Stimulated activated CD4-positive, alpha-beta T cell treated with anti-CD3 and anti-CD28 coated beads, Interleukin-4, amount 100 ng/mL, for 1 hour (primary cell): ENCODE results near the gene DHCR7.

Experiments used
- DNase-seq: peaks from one replicate; pipeline ENCODE4 v3.0.0-alpha.2; 2020

Gene DHCR7

DNA sequence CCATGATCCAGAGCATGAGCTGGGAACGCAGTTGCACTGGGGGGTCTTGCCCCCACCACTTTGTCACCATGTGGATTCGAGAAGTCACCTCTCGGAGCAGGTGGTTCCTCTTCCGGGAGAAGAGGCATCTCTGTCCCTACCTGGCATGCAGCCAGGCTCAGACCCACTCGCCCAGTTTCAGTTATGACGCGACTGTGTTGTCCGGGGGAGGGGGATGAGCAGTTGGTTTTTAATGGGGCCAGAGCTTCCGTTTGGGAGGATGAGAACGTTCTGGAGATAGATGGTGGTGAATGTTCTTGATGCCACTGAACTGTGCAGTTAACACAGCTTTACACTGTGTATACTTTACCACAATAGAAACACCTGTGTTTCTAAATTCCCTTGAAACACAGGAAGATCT is 41.5 kb downstream of the DHCR7 start:
- no peak for DNase-seq

DNA sequence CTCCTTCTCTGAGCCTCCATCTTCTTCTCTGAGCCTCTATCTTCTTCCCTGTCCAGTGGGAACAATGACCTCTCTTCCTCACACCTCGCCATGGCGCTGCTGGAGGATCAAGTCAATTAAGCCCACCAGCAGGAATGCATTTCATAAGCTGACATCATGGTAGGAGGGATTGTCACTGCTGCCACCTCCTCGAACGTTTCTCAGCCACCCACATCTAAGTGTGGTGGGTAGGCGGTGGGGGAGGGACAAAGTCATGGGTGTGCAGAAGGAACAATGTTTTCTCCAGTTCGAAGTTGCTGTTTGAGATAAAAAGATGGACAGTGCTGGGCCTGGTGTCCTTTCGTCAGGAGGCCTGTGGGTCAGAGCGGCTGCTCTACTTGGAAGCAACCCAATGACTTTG is 44.0 kb downstream of the DHCR7 start:
- no peak for DNase-seq

DNA sequence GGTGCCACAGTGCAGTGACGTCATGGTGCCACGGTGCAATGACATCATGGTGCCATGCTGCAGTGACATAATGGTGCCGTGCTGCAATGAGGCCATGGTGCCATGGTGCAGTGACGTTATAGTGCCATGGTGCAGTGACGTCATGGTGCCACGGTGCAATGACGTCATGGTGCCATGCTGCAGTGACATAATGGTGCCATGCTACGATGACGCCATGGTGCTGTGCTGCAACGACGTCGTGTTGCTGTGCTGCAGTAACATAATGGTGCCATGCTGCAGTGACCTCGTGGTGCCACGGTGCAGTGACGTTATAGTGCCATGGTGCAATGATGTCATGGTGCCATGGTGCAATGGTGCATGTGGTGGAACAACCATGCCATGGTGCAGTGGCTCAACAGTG is 45.3 kb downstream of the DHCR7 start:
- no peak for DNase-seq

DNA sequence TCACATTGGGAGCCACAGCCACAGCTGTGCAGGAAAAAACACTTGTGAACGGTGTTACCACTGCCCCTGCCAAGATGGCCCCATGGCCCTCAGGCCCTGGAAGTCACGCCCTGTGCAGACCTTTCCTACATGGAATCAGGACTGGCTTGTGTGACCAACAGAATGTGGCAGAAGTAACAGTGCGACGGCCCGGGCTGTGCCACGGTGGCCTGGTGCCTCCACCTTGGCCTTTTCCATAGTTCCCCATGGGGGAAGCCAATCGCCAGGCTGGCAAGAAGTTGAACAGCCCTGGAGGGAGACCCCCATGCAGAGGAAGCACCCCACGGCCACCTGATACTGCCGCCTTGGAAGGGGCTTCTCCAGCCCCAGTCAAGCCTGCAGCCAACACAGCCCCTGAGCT is 48.0 kb downstream of the DHCR7 start:
- DNase-seq: no peak

DNA sequence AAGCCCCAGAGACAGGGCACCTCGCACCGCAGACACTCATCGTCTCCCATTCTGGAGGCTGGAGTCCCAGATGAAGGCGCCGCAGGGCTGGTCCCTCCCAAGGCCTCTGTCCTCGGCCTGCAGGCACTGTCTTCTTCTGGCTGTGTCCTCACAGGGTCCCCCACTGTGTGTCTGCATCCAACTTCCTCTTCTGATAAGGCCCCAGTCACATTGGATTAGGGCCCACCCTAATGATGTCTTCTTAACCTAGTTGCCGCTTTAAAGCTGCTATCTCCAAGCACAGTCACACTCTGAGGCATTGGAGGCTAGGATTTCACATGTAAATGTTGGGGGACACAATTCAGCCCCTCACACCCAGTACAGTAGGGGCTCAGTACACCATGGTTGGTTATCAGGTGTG is 48.9 kb downstream of the DHCR7 start:
- no peak for DNase-seq

DNA sequence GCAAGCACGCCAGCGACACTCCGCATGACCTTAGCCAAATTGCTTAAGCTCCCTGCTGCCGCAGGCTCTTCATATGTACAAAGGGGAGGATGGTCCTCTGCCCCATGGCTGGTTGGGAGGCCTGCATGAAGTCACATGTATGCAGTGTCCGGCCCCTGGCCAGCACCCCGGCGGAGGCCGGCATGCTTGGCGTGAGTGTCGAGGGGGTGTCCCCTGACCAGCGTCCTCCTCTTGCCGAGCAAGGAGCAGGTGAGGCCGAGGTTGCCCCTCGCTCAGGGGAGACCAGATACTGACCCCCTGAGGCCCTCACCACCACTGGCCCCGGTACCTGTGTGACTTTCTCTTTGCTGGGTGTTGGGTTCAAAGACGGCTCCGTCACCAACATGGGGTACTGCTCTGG is 50.2 kb downstream of the DHCR7 start:
- no peak for DNase-seq

DNA sequence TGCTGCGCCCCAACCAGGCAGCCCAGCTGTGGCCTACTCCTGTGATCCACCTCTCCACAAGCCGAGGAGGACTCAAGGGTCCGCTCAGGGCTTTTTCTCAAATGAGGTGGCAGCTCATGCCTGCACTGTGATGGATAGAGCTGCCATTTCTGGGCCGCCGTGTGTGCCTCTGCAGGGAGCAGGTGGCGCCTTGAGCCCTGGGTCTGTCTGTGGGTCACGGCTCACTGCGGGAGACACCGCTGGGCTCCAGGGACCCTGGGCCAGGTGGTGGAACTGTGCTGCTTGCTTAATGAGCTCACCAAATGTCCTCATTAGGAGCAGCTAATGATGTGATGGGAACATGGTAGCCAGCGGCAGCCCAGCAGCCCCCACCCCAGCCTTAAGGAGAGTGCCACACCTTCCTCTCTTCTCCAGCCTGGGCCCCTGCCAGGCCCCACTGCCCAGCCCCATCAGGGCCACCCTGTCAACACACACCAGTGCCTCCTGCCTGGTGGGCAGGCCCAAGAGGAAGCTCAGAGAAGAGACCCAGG is 50.8 kb downstream of the DHCR7 start:
- no peak for DNase-seq

DNA sequence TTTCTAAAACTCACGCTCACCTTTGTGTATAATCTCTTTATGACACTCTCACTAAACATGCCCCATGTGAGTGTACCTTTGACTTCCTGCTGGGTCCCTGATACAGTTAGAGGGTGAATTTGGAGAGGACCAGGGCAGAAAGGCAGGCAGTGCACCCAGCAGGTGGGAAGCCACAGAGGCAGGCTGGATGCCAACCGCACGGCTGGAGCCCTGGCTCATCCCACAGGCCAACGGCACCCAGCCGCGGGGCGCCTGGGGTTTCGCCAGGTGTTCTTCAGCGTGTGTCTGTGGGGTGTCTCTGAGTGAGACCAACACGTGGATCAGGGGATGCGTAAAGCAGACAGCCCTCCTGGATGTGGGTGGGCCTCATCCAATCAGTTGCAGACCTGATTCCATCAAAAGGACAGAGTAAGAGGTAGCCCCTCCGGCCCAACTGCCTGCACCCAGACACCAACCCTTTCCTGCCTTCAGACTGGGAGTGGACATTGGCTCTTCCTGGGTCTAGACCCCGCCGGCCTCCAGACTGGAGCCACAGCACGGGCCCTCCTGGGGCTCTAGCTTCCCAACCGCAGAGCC is 51.6 kb downstream of the DHCR7 start:
- DNase-seq: no peak

DNA sequence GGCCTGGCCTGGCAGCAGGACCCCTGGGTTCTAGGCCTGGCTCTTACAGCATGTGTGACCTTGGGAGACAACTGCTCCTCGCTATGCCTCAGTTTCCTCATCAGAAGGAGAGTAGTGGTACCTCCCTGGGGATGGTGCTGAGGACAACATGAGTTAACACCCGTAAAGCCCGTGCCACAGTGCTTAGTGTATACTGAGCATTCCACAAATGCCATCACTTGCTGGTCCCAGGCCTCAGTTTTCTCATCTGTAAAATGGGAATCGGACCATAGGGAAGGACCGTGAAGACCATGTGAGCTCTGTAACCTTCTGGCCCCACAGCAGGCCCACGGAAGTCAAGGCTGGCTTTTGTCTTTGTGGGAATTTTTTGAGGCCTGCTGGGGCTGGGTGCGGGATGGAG is 52.4 kb downstream of the DHCR7 start:
- no peak for DNase-seq

DNA sequence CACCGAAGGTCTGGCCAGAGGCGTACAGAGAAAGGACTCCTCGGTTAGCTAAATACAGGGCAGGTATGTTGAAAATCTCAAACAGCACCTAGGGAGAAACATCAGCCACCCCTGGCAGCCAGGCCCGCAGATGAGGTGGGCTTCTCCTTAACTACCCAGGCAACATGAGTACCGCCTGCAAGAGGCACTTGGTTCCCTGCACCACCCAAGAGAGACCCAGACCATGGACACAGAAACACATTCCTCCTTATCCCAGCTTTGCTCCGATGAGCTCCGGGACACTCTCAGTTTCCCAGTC is 53.0 kb downstream of the DHCR7 start:
- no peak for DNase-seq

DNA sequence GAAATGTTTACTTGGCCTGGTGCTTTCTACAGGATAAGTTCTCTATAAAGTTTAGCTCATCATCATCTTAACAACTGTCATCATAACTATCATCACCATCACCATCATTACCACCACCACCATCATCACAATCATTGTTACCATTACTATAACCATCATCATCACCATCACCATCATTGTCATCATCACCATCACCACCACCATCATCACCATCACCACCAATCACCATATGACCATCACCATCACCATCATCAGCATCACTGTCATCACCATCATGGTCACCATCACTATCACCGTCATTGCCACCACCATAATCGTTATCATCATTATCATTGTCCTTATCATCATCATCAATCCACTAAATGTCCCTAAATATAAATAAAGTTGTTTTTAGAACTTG is 54.9 kb downstream of the DHCR7 start:
- DNase-seq: no peak

DNA sequence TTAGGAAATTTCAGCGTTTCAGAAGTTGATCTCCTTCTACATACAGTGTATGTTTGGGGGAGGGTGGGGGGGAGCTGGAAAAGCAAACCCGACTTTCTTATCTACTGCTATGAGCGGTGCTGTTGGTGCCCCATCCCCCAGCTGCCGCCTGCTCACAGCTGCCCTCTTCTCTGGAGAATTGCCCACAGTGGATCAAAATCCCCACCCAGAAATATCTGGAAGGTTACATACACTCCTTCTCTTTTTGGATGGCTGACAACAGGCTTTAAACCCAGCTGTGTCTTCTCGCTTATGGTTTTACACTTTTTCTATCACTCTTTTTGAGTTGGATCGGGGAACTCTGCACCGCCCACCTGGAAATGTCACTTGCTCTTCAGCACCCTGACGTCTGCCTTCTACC is 56.4 kb downstream of the DHCR7 start:
- DNase-seq: no peak

DNA sequence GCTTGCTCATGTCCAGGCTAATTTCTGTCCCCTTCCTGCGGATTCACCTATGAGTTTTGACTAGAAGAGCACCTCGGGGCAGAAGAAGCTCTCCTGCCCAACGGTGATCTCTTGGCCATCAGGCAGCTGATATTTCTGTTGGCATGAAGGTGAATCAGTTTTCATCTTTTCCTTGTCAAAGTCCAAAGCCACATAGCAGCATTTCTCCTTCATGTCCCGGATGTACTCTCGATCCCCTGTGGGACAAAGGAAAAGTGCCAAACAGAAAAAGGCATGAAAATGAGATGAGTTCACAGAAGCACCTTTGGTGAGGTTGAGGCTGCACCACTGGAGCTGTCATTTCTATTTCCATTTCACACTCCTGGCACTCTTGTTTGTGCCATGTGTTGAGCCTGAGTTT is 56.8 kb downstream of the DHCR7 start:
- no peak for DNase-seq

DNA sequence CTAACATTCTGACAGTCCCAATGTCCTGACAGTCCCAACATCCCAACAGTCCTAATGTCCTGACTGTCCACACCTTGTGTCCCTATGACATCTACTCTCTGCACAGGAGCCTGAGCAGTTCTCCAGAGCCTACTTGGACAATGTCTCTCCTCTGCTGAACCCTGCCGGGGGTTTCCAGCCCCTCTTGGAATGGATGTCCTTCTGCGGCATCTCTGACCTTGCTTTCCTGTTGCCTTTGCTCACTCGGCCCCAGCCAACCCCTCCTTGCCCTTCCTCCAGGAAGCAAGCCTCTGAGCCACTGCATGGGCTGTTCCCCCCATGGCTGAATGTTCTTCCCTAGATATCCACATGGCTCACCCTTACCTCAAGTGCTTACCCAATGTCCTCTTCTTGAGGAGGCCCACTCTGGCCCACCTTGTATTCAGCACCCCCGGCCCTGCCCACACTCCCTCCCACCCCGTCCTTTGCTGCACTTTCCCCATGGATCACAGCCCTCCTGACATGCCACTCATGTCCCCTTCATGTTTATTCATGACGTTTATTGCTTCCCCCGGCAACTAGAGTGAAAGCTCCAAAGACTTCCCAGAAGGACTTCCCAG is 59.5 kb downstream of the DHCR7 start:
- DNase-seq: no peak

DNA sequence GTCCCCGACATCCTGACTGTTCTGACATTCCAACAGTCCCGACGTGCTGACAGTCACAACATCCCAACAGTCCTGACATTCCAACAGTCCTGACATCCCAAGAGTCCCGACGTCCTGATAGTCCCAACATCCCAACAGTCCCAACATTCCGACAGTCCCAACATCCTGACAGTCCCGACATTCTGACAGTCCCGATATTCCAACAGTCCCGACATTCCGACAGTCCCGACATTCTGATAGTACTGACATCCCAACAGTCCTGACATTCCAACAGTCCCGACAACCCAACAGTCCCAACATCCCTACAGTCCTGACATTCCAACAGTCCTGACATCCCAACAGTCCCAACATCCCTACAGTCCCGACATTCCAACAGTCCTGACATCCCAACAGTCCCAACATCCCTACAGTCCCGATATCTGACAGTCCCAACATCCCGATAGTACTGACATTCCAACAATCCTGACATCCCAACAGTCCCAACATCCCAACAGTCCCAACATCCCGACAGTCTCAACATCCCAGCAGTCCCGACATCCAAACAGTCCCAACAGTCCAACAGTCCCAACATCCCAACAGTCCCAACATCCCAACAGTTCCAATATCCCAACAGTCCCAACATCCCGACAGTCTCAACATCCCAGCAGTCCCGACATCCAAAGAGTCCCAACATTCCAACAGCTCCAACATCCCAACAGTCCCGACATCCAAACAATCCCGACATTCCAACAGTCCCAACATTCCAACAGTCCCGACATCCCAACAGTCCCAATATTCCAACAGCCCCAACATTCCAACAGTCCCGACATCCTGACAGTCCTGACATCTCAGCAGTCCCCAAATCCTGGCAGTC is 60.2 kb downstream of the DHCR7 start:
- no peak for DNase-seq

DNA sequence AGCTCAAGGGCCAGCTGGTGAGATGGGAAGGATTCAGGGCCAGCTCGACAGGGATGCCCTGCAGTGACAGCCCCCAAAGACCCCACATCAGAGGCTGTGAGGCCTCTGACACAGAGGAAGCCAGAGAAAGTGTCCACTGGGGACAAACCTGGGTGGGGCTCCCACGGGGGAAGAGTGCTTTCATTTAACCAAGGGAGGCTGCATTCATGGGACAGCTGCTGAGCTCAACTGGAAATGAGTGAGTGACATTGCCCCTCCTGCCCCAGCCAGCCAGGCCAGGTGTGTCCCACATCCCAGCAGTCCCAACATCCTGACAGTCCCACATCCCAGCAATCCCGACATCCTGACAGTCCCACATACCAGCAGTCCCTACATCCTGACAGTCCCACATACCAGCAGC is 61.0 kb downstream of the DHCR7 start:
- no peak for DNase-seq

DNA sequence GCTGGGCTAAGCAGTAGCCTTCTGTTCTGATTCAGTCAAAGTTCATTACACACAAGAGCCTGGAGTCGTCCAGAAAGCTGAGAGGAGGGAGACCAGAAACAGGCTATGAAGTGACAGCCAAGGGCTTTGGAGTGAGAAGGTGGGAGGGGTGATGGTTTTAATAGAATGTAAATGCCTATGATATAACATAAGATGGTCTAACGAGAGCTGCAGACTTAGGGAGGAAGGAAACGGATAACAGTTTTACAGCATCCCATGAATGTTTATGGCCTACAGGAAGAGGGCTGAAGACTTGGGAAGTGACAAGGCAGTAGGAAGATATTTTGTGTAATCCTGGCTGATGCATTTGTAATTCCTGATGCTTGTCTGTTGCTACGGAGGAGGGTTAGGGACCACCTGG is 62.0 kb downstream of the DHCR7 start:
- no peak for DNase-seq

DNA sequence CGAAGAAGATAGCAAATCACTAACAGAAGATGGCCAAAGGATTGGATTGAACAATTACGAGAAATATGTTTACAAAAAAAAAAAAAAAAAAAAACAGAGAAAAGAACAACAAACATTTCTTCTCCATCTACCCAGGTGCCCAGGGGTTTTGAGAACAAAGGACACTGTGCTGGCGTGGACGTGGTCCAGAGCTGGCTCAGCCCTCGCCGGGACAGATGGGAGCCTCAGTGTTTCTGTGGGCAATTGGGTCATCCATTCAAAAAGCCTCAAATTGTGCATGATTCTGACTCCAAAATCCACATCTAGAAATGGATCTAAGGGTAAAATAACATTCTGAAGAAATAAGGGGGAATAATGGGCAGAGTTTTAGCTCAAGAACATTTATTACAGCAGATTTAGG is 63.1 kb downstream of the DHCR7 start:
- no peak for DNase-seq

DNA sequence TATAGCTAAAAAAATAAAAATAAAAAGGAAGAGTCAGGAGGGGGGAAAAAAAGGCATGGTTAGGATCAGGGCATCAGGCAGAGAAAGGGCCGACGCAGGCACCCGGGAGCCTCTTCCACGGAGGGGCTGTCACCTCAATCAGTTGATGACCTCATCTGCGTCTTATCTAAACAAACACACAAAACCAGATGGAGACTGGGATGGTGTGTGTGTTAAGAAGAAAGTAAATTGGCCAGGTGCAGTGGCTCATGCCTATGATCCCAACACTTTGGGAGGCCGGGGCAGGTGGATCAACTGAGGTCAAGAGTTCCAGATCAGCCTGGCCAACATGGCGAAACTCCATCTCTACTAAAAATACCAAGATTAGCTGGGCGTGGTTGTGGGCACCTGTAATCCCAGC is 63.6 kb downstream of the DHCR7 start:
- DNase-seq: no peak
